Measurements from ENCODE around the gene PRSS36.

PRSS36 gene

DNA sequence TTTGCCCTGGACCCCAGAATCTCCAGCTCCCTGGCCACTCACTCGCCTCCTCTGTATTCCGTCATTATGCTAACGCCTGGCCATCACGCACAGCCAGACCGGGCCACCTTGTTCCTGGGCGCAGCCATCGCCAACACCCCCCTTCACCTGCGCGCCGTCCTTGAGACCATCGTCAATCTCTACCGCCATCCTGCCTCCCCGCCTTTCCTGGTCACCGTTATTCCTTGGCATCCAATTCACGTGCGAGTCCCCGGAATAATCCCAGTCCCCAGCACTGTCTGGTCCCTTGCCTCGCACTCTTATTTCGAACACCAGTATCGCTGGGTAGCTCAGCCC, 55.8 kb downstream of the PRSS36 start:
- H3K36me3 Mint-ChIP-seq, result peaks cover 3% of the 10 kb centered on the region
- no peaks in the 10 kb centered on the region for H3K27me3 Mint-ChIP-seq
- DNase-seq (ENCODE audit: low spot score in 2 of 2), result no peak
- peak overlapping the region; percentile 91 for H3K27ac Mint-ChIP-seq
- H3K4me1 Mint-ChIP-seq, result peaks cover 17% of the 10 kb centered on the region
- H3K9me3 Mint-ChIP-seq, result no peaks in the 10 kb centered on the region
- ATAC-seq (ENCODE audit: low read depth), result no peak
- peak overlapping the region; percentile 81 for H3K4me3 Mint-ChIP-seq

DNA sequence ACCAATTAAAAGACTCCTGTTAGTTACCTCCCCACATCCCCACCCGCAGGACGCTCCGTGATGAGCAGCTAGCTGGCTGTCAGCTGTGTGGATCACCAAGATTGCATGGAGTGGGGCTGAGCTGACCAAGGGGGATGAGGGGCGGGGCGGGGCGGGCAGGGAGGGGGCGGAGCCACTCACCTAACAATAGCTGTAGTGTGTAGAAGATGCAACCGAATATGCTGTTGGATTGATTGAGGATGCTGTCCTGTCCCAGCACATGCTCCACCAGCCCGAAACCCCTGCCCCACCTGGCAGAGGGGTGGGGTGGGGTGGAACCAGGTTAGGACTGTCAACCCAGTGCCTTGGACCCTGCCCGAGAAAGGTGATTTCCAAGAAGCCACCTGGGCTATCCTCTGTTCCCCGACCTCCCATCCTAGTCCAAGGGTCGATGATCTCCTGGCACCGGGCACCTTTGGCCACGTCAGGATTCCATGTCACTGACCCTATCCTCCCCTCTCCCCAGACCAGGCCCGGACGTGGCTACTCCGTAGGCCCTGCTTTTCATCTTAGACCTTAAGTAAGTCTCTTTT, 56.6 kb downstream of the PRSS36 start:
- no peak overlapping the region for H3K27ac Mint-ChIP-seq
- H3K4me3 Mint-ChIP-seq, result peak overlapping the region; percentile 28
- DNase-seq (ENCODE audit: low spot score in 2 of 2), result no peak

DNA sequence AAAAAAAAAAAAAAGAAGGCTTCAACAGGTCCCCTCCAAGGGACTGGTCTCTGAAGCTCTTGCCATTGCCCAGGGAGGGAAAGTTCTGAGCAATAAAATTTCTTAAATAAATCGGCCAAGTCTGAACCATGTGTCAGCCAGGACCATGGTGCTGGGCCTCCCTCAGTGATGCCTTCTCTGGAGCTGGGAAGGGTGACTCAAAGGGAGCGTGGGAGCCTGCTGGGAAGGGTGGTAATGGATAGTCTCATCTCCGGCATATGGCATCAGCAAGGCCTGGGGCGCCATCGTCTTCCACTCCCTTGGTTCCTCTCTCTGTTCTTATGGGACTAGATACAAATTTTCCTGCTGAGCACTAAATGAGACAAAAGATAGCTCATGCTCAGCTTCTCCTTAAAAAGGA, 57.5 kb downstream of the PRSS36 start:
- Mint-ChIP-seq H3K36me3 (peaks cover 3% of the 10 kb centered on the region), H3K9me3 (no peaks in the 10 kb centered on the region), H3K4me1 (peaks cover 17% of the 10 kb centered on the region), H3K4me3 (no peak overlapping the region), H3K27me3 (no peaks in the 10 kb centered on the region), H3K27ac (no peak overlapping the region)
- DNase-seq (ENCODE audit: low spot score in 2 of 2) (no peak), ATAC-seq (ENCODE audit: low read depth) (no peak)

More for the DNA sequence above, 56.6 kb downstream of the PRSS36 start:
- H3K36me3 Mint-ChIP-seq, result peaks cover 3% of the 10 kb centered on the region
- peaks cover 17% of the 10 kb centered on the region for H3K4me1 Mint-ChIP-seq
- no peaks in the 10 kb centered on the region for H3K27me3 Mint-ChIP-seq
- no peak for ATAC-seq (ENCODE audit: low read depth)
- no peaks in the 10 kb centered on the region for H3K9me3 Mint-ChIP-seq

DNA sequence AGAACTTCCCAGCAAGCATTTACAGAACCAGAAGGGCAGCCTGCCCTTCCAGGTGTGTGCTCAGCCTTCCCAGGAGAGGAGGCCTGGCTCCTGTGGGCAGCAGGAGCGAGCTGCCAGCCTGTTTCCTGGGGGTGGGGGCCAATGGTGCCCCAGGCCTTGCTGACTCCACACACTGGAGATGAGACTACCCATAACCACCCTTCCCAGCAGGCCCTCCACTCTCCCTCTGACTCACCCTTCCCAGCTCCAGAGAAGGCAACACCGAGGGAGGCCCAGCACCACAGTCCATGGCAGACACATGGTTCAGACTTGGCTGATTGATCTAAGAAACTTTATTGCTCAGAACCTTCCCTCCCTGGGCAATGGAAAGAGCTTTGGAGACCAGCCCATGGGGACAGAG, 59.3 kb downstream of the PRSS36 start:
- Mint-ChIP-seq H3K4me1 (peaks cover 11% of the 10 kb centered on the region), H3K27me3 (no peaks in the 10 kb centered on the region), H3K36me3 (peaks cover 6% of the 10 kb centered on the region), H3K9me3 (no peaks in the 10 kb centered on the region), H3K4me3 (no peak overlapping the region), H3K27ac (no peak overlapping the region)
- DNase-seq (ENCODE audit: low spot score in 2 of 2), result no peak
- ATAC-seq (ENCODE audit: low read depth), result no peak

DNA sequence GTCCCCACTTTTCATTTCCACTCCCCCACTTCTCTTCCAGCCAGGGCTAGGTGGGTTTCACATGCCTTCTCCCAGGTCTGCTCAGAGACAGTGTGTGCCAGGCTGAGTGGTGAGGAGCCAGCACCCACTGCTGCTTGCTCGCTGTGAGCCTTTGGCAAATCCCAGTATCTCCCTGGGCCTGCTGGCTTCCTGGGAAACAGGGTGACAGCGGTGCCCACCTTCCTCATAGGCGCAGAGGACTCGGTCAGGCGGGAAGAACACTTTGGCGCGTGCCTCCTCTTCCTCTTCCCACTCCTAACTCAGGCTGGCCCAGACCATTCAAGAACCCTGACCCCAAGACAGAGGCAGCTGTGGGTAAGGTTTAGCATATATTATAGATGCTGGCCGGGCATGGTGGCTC, 60.7 kb downstream of the PRSS36 start:
- ATAC-seq (ENCODE audit: low read depth) (no peak), DNase-seq (ENCODE audit: low spot score in 2 of 2) (no peak)
- Mint-ChIP-seq H3K27me3 (no peaks in the 10 kb centered on the region), H3K4me3 (no peak overlapping the region), H3K9me3 (no peaks in the 10 kb centered on the region), H3K36me3 (peaks cover 6% of the 10 kb centered on the region), H3K4me1 (peaks cover 7% of the 10 kb centered on the region), H3K27ac (no peak overlapping the region)
